RPMI8226 (cell line): ENCODE data around the gene CAMTA1.

Experiments
- DNase-seq: peaks from one replicate; pipeline ENCODE4 v3.0.0-alpha.2; 2015

The CAMTA1 gene

GRCh38 chr1:7744882-7745281, 959.6 kb downstream of the CAMTA1 start:
- DNase-seq, result no peak

GRCh38 chr1:7745783-7746182, 960.5 kb downstream of the CAMTA1 start:
- DNase-seq, result peak; percentile 47

- DNase-seq, result no peak
Measured at GRCh38 chr1:7747605-7748004, 962.4 kb downstream of the CAMTA1 start.

GRCh38 chr1:7749126-7749525, 963.9 kb downstream of the CAMTA1 start:
- DNase-seq, result no peak

GRCh38 chr1:7751174-7751573, 965.9 kb downstream of the CAMTA1 start:
- DNase-seq, result no peak

- DNase-seq, result peak; percentile 72
Measured at GRCh38 chr1:7752512-7753417, 967.5 kb downstream of the CAMTA1 start.

GRCh38 chr1:7753641-7754040, 968.4 kb downstream of the CAMTA1 start:
- DNase-seq, result no peak

- no peak for DNase-seq
Measured at GRCh38 chr1:7754234-7754633, 969.0 kb downstream of the CAMTA1 start.

GRCh38 chr1:7755448-7755847, 970.2 kb downstream of the CAMTA1 start:
- peak; percentile 63 for DNase-seq

GRCh38 chr1:7760245-7760644, 975.0 kb downstream of the CAMTA1 start:
- DNase-seq, result no peak

- no peak for DNase-seq
Measured at GRCh38 chr1:7761103-7761502, 975.8 kb downstream of the CAMTA1 start.

- DNase-seq, result no peak
Measured at GRCh38 chr1:7767176-7767575, 981.9 kb downstream of the CAMTA1 start.

- DNase-seq, result no peak
Measured at GRCh38 chr1:7768583-7768982, 983.3 kb downstream of the CAMTA1 start.

- no peak for DNase-seq
Measured at GRCh38 chr1:7769673-7770412, 984.6 kb downstream of the CAMTA1 start.

- no peak for DNase-seq
Measured at GRCh38 chr1:7770669-7770996, 985.4 kb downstream of the CAMTA1 start.

- peak; percentile 88 for DNase-seq
Measured at GRCh38 chr1:7770997-7771822, 986.0 kb downstream of the CAMTA1 start, which contains the start of gene VAMP3. VAMP3 (plus strand) TSS chr1:7771296; CDS start chr1:7771384, 88 bp downstream.

GRCh38 chr1:7771823-7772299, 986.6 kb downstream of the CAMTA1 start:
- no peak for DNase-seq

GRCh38 chr1:7777591-7777990, 992.3 kb downstream of the CAMTA1 start:
- DNase-seq, result no peak

GRCh38 chr1:7778133-7778628, 992.9 kb downstream of the CAMTA1 start:
- no peak for DNase-seq

GRCh38 chr1:7780976-7781375, 995.7 kb downstream of the CAMTA1 start:
- no peak for DNase-seq

GRCh38 chr1:7781501-7781900, 996.2 kb downstream of the CAMTA1 start:
- no peak for DNase-seq

GRCh38 chr1:7781923-7782495, 996.8 kb downstream of the CAMTA1 start:
- DNase-seq, result no peak
